Glomerular endothelial cell (primary cell): Measurements from ENCODE around the gene MACROD2. TPM values are rescaled to one million over a fixed set of nuclear protein-coding genes. Genes with fewer than 3 reads are reported as not detected.

ENCODE experiments used
- DNase-seq: peaks from one replicate; pipeline ENCODE4 v3.0.0-alpha.2; 2011; ENCODE audit warnings: low read depth, low spot score; ENCODE audit errors: extremely low read depth
- total RNA-seq: library from RNA; depleted of rRNA; stranded (reverse); fragments of >200 nt; gene quantifications from 2 replicates; pipeline ENCODE4 v1.2.3, GENCODE V29; 2015

The MACROD2 gene
- total RNA-seq, 1 donor from 2014 or later = 0.76 TPM

DNA sequence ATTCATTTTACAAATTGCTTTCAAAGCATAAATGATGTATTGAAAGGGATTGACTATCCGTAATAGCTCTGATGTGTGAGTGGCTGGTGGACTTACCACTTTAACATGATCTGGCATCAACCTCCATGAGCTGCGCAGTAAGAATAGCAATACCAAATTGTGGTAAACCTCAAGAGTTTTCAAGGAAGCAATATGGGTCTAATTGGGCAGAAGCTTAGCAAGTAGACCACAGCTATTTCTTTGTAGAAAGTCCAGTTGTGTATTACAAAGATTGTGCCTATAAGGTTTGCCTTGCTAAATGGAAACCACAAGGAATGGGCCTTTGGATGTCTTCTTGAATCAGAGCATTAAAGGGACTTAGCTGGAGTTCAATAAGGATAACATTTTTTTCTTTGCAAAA is 1841.3 kb downstream of the MACROD2 start:
- no peak for DNase-seq

DNA sequence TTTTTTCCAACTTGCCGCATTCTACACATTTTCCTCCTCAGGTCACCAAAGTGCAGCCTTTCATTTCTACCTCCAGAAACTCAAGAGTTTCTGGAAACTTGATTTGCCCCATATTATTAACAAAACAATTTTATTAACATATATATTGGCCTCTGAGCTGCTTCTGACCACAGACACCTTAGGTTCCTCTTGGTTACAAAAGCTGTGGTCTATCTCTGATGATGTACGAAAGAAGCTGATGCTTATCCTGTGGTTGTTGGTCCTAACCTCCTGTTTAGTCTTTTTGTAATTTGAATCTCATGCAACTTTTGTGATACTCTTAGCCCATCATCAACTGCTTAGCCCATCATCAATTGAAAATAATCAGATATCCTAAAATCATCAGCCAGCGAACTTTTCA is 1842.2 kb downstream of the MACROD2 start:
- DNase-seq = no peak

- DNase-seq = no peak
Measured at GRCh38 chr20:15838466-15838865, 1843.2 kb downstream of the MACROD2 start.

DNA sequence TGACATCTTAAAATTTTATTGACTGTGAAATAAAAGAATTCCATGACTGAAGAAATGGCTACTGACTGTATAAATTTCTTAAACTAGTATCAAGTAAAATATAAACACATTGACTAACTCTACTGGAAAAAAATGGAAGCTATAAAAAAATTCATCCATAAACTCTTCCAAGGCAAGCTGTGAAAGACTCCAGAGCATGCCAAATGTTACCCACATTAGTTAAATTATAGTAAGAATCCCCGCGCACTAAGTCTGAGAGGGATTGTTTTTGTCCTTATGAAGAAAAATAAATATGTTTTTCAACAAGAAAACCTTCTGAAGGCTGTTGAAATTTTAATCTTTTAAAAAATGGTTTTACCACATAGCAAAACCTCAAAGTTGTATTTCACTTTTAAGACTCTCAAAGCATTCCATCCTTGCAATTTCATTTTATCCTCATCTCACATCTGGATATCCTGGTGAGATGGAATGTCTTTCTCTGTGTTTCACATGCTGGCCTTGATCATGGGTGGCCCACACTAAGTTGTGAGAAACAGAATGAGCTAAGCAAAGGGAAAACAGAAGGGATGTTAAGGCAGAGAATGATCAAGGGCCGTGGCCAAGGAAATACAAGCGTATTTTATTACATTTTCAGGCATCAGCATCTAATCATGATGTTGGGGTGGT is 1845.5 kb downstream of the MACROD2 start:
- DNase-seq = no peak

GRCh38 chr20:15842872-15843271 is 1847.6 kb downstream of the MACROD2 start:
- no peak for DNase-seq

DNA sequence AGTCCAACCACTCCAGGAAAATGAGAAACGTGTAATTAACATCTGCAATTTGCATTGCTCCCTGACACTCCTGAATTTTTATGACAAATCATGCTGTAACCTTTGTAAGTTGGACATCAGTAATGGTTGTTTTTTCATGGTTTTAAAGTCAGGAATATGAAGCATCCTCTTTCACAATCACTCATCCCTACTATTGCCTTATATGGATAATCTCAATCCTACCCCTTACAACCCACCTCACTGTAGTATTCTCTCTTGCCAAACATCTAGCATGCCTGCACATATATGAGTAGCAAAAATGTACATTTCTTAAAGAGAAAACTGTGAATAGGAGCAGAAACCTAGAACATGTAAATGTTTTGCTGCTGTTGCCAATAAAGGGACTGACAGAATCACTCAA is 1848.5 kb downstream of the MACROD2 start:
- DNase-seq = no peak

DNA sequence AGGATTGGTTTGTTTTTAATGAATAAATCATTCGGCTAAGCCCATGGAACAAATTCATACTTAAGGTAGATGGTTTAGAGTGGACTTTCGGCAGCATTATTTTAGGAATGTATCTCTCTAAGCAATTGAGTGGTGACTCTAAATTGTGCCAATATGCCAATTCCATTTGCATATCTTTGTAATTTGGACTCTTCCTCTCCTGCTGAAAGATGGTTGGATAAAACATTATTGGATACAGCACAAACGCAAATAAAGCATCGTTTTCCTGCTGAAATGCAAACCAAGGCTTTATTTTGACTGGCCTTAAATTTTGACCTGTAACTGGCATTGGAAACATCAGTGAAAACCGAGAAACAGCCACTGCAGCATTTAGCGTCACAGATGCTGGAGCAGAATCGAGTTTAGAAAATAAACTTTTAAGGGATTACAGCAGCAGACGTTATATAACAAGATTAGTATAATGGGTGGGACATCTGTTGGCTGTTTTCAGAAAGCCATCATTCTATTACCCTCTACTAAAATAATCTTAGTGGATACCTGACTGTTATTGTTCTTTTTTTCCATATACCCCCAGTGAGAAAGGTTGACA is 1852.0 kb downstream of the MACROD2 start:
- DNase-seq = no peak

DNA sequence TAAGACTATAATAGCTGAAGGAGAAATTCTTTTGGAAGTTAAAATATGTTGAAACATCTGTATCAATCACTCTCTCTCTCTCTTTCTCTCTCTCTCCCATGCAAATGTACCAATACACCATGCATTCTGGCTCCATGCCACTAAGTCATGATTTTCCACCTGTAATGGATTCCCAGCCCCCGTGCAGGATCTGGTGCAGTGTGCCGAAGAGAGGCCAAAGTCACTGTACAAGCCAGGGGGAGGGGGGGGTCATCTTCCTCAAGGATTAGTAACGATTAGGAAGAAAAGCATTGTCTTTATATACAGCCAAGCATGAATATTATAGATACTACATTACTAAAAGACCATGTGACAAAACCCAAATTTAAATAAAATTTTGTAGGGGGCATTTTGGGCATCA is 1852.8 kb downstream of the MACROD2 start:
- DNase-seq = no peak

- no peak for DNase-seq
Measured at GRCh38 chr20:15848995-15849610, 1853.8 kb downstream of the MACROD2 start.

- DNase-seq = no peak
Measured at GRCh38 chr20:15851576-15852215, 1856.4 kb downstream of the MACROD2 start.

DNA sequence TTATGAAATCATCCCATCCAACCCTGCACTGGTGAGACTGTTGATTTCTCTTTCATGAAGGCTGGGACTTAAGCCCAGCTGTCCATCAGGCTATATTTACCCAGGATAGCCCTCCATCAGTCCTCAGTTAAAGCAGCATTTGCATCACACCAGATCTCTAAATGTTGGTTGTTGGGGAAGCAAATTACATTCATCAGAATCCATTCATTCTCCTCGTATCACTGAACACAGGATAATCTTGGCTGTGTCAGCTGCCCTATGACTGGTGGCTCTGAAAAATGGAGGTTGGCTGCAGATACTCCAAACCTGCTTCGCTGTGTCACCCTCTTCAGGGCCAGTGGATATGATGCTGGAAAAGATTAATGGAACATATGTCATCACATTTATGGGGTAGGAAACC is 1859.6 kb downstream of the MACROD2 start:
- no peak for DNase-seq

DNA sequence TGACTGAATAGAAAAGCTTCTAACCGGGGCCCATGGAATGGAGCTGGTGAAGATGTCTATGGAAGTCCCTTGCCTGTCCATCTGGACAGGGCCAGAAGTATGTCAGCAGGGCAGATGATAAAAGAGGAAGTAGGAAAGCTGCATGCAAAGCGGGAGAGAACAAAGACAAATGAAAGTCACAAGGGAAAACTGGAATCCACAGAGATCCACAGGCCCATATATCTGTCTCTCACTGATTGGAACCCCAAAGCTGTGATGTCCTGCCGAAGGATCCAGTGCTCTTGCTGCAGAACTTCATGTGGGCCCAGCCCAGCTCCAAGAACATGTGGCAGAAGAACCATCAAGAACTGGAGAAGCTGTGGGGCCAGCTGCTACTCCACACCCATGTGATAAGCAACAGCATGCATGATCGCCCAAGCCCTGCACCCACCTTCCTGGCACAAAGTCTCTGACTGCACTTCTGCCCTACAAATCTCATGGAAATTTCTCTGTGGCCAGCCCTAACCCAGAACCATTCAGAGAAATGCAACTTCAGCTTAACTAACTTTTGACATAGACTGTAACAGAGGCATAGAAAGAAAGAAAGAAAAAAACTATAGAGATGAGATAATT is 1862.0 kb downstream of the MACROD2 start:
- DNase-seq = no peak

DNA sequence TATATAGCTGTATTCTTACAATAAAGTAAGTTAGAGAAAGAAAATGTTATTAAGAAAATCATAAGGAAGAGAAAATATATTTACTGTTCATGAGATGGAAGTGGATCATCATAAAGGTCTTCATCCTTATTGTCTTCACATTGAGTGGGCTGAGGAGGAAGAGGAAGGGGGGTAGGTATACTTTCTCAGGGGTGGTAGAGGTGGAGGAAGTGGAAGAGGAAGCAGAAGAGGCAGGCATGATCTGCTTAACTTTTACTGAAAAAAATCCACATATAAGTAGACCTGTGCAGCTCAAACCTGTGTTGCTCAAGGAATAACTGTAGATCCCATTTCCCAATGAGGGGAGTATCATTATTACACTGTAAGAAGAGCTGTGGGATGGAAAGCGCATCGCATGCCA is 1863.7 kb downstream of the MACROD2 start:
- no peak for DNase-seq

- DNase-seq = no peak
Measured at GRCh38 chr20:15860850-15861249, 1865.5 kb downstream of the MACROD2 start.

DNA sequence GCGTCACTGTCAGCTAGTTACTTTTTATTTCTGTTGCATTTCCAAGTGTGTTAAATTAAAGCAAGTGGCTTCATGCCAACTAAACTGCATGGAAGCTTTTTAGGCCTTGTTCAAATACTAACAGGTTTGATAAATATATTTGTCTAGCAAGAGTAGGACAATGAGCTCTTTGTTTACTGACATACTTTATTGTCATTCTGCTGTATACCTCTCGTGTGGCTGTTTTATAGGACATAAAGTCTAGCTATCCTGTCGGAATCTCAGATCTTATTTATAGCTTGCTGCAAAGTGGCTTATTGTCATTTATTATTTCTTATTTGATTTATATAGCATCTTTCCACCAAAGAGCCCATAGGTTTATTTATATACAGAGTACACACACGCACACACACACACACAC is 1866.9 kb downstream of the MACROD2 start:
- no peak for DNase-seq

DNA sequence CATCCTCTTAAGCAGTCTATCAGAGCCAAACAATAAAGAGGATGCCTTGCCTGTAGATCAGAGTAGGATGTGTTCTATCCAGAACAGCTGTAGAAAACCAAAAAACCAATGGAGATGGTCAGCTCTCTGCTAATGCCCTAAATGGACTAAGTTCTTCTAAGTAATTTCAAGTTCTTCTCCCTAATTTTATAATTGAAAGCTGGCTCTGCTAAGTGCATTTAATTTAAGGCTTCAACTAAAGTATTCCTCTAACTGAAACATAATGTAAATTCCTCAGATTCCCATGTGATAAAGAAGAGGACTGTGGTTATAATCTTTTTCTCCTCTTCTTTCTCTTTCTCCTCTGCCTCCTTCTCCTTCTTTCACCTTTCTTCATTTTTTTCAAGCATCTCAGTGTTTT is 1868.4 kb downstream of the MACROD2 start:
- DNase-seq = no peak

GRCh38 chr20:15865553-15865952 is 1870.2 kb downstream of the MACROD2 start:
- no peak for DNase-seq

DNA sequence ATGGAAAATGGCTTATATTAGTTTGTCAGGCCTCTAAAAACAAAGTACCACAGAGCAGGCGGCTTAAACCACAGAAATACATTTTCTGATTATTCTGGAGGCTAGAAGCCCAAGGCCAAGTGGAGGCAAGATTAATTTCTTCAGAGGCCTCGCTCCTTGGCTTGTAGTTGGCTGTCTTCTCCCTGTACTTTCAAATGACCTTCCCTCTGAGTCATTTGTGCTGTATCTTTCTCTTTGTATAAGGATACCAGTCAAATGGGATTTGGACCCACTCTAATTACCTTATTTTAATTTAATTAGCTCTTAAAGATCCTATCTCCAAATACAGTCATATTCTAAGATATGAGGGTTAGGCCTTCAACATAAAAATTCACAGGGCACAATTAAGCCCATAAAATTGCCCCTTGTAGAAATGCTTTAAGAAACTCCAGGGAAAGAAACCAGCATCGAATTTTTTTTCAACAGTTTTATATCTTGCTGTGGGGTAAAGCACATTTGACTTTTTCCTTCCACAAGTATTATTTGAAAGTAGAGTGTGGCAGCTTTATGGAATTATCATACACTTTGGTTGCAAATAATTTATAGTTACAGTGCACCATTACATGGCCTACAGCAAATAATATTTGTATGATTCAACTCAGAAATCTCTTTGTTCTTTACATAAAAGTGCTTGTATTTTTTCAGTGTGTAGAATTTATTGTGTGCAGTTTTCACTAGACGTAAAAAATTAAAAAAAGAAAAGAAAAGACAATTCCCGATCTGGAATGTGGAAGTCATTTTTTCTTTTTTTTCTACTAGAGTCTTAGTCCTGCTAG is 1871.8 kb downstream of the MACROD2 start:
- DNase-seq = no peak

- DNase-seq = no peak
Measured at GRCh38 chr20:15867899-15868298, 1872.6 kb downstream of the MACROD2 start.

DNA sequence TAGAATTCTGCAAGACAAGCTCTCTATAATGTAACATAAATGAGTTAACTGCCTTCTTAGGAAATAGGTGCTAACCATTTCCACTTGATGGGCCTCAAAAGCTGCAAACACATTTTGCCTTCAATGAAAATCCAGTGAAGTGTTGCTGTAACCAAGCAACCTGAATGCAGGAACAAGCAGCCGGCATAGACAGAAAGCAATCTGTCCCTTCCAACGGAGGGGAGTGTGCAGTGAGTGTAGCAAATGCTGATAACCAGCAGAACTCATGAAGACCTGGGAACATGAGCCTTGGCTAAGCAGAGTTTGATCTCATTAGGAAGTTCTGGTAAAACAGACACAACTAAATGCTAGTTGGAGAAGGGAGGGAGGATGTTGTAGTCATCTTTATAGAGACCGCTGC is 1880.1 kb downstream of the MACROD2 start:
- DNase-seq = no peak

DNA sequence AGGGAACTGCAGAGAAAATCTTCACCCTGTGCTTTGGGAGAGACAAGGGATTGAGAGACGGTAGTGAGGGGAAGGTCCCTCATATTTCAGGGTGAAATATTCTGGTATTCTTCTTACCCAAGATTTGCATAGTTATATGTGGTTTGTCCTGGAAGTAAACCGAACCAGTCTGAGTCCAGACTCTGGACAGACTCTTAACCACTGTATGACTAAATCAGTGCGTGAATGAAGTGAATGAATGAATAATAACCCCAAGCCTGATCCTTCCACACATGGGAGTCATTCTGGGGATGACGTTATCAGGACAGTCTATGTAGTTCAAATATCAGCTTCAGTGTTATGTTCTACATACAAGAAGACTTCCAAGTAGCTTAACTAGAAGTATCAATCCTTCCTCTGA is 1887.2 kb downstream of the MACROD2 start:
- no peak for DNase-seq
